ENCODE data around the gene C20orf144. TPM values are rescaled to one million over a fixed set of nuclear protein-coding genes. Genes with fewer than 3 reads are reported as not detected.
"Not testable (repeated sequence)": the region's sequence is repeated elsewhere in the genome, so short reads cannot be mapped to it uniquely, and the experiment has no call there.

Gene C20orf144
- total and polyA plus RNA-seq, 2 experiments from 2014 or later, result 0.26 to 0.66 TPM

GRCh38 chr20:33697129-33697528 is 35.0 kb downstream of the C20orf144 start:
- no peaks in the 10 kb centered on the region for H3K36me3 ChIP-seq (ENCODE audit: insufficient read depth)
- no peak overlapping the region for H3K4me2 ChIP-seq
- DNase-seq (ENCODE audit: low spot score) (no peak), ATAC-seq (no peak)
- no peak overlapping the region for H3K27ac Mint-ChIP-seq
- H3K27ac ChIP-seq (ENCODE audit: low read depth), result no peak overlapping the region
- H3K4me3 ChIP-seq, result no peak overlapping the region
- H3K27me3 ChIP-seq (ENCODE audit: insufficient read depth), result no peaks in the 10 kb centered on the region
- H3K4me1 Mint-ChIP-seq, result peaks cover 14% of the 10 kb centered on the region; the same call in 2 of the 3 replicates
- peaks cover 10% of the 10 kb centered on the region for H3K27me3 Mint-ChIP-seq (ENCODE audit: insufficient read depth, low read depth, poor library complexity)
- H3K9me3 Mint-ChIP-seq, result peaks cover 38% of the 10 kb centered on the region
- H3F3A ChIP-seq (replicated peaks; ENCODE audit: low read depth), result no peaks in the 10 kb centered on the region
- H3K9me2 ChIP-seq (ENCODE audit: insufficient read depth), result no peaks in the 10 kb centered on the region
- H3K4me3 Mint-ChIP-seq, result no peak overlapping the region
- H2AFZ ChIP-seq, result no peak overlapping the region
- no peaks in the 10 kb centered on the region for H3K79me2 ChIP-seq (replicated peaks; ENCODE audit: insufficient read depth)
- peaks cover 18% of the 10 kb centered on the region for H3K36me3 Mint-ChIP-seq (ENCODE audit: low read depth)
- peaks cover 7% of the 10 kb centered on the region for H3K4me1 ChIP-seq (ENCODE audit: insufficient read depth)
- TF ChIP-seq EZH2phosphoT487 (IDR thresholded peaks at IDR 0.05; ENCODE audit: unreplicated experiment) (no peak), ZNF331 (CRISPR knock-in tag; IDR thresholded peaks at IDR 0.05; ENCODE audit: low read depth) (no peak), EZH2 (IDR thresholded peaks at IDR 0.05; ENCODE audit: low read depth, unreplicated experiment) (no peak), ZNF462 (CRISPR knock-in tag; IDR thresholded peaks at IDR 0.05) (no peak), ZNF114 (CRISPR knock-in tag; IDR thresholded peaks at IDR 0.05) (no peak)
- TF ChIP-seq, protein P1, sequence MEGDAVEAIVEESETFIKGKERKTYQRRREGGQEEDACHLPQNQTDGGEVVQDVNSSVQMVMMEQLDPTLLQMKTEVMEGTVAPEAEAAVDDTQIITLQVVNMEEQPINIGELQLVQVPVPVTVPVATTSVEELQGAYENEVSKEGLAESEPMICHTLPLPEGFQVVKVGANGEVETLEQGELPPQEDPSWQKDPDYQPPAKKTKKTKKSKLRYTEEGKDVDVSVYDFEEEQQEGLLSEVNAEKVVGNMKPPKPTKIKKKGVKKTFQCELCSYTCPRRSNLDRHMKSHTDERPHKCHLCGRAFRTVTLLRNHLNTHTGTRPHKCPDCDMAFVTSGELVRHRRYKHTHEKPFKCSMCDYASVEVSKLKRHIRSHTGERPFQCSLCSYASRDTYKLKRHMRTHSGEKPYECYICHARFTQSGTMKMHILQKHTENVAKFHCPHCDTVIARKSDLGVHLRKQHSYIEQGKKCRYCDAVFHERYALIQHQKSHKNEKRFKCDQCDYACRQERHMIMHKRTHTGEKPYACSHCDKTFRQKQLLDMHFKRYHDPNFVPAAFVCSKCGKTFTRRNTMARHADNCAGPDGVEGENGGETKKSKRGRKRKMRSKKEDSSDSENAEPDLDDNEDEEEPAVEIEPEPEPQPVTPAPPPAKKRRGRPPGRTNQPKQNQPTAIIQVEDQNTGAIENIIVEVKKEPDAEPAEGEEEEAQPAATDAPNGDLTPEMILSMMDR (conservative IDR thresholded peaks at IDR 0.05; ENCODE audit: low read depth in 2 of 2), result no peak
- TF ChIP-seq, protein P2, sequence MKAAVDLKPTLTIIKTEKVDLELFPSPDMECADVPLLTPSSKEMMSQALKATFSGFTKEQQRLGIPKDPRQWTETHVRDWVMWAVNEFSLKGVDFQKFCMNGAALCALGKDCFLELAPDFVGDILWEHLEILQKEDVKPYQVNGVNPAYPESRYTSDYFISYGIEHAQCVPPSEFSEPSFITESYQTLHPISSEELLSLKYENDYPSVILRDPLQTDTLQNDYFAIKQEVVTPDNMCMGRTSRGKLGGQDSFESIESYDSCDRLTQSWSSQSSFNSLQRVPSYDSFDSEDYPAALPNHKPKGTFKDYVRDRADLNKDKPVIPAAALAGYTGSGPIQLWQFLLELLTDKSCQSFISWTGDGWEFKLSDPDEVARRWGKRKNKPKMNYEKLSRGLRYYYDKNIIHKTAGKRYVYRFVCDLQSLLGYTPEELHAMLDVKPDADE (IDR thresholded peaks at IDR 0.05), result no peak
- no peaks in the 10 kb centered on the region for H4K20me1 ChIP-seq (replicated peaks; ENCODE audit: insufficient read depth)

GRCh38 chr20:33698966-33699365 is 36.8 kb downstream of the C20orf144 start:
- not testable (repeated sequence) for H3K4me1 Mint-ChIP-seq; H3K4me3 Mint-ChIP-seq; H3K27me3 Mint-ChIP-seq (ENCODE audit: insufficient read depth, low read depth, poor library complexity)

GRCh38 chr20:33700696-33701441 is 38.7 kb downstream of the C20orf144 start:
- H3K36me3 ChIP-seq (ENCODE audit: insufficient read depth); H4K20me1 ChIP-seq (replicated peaks; ENCODE audit: insufficient read depth); H3K4me1 ChIP-seq (ENCODE audit: insufficient read depth); H3K4me3 ChIP-seq; ATAC-seq; H3K27ac ChIP-seq (ENCODE audit: low read depth); H3F3A ChIP-seq (replicated peaks; ENCODE audit: low read depth); H3K79me2 ChIP-seq (replicated peaks; ENCODE audit: insufficient read depth); H3K9me2 ChIP-seq (ENCODE audit: insufficient read depth); H3K4me2 ChIP-seq; H3K4me1 Mint-ChIP-seq; DNase-seq (ENCODE audit: low spot score); H3K27me3 ChIP-seq (ENCODE audit: insufficient read depth); H3K27me3 Mint-ChIP-seq (ENCODE audit: insufficient read depth, low read depth, poor library complexity); H3K27ac Mint-ChIP-seq; H3K4me3 Mint-ChIP-seq; H2AFZ ChIP-seq: not testable (repeated sequence)
- H3K9me3 Mint-ChIP-seq, result peaks cover 55% of the 10 kb centered on the region
- H3K36me3 Mint-ChIP-seq (ENCODE audit: low read depth), result peaks cover 26% of the 10 kb centered on the region

More at GRCh38 chr20:33698966-33699365, 36.8 kb downstream of the C20orf144 start:
- H3K9me2 ChIP-seq (ENCODE audit: insufficient read depth); H3K27me3 ChIP-seq (ENCODE audit: insufficient read depth); H3K4me1 ChIP-seq (ENCODE audit: insufficient read depth); H3K79me2 ChIP-seq (replicated peaks; ENCODE audit: insufficient read depth); H4K20me1 ChIP-seq (replicated peaks; ENCODE audit: insufficient read depth); H3K4me2 ChIP-seq; H3K27ac ChIP-seq (ENCODE audit: low read depth); ATAC-seq; DNase-seq (ENCODE audit: low spot score); H3K36me3 ChIP-seq (ENCODE audit: insufficient read depth); H3K4me3 ChIP-seq; H3F3A ChIP-seq (replicated peaks; ENCODE audit: low read depth); H2AFZ ChIP-seq; H3K27ac Mint-ChIP-seq: not testable (repeated sequence)
- Mint-ChIP-seq H3K36me3 (ENCODE audit: low read depth) (peaks cover 26% of the 10 kb centered on the region), H3K9me3 (peaks cover 53% of the 10 kb centered on the region)
